ENCODE data around the gene ADGRG3. TPM values are rescaled to one million over a fixed set of nuclear protein-coding genes. Genes with fewer than 3 reads are reported as not detected.

The ADGRG3 gene
- total RNA-seq, 1 experiment from 2014 or later, result not detected

DNA sequence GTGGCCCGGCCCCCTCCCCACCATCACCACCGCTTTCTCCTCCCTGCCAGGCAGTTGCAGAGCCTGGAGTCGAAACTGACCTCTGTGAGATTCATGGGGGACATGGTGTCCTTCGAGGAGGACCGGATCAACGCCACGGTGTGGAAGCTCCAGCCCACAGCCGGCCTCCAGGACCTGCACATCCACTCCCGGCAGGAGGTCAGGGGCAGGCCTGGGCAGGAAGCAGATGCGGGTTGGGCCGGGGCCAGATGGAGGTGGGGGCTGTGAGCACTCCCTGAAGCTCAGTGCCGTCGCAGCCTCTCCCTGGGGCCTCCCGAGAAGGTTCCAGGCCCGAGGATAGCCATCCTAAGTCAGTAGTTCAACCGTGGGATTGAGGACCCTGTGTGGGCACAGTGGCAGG is 14.2 kb upstream of the ADGRG3 start (continued):
- TF ChIP-seq EZH2phosphoT487 (IDR thresholded peaks at IDR 0.05; ENCODE audit: borderline replicate concordance), result no peak
- TF ChIP-seq ZNF274 (IDR thresholded peaks at IDR 0.05; ENCODE audit: low read depth, low read length), result no peak
- TF ChIP-seq ATF3 (IDR thresholded peaks at IDR 0.05), result no peak

DNA sequence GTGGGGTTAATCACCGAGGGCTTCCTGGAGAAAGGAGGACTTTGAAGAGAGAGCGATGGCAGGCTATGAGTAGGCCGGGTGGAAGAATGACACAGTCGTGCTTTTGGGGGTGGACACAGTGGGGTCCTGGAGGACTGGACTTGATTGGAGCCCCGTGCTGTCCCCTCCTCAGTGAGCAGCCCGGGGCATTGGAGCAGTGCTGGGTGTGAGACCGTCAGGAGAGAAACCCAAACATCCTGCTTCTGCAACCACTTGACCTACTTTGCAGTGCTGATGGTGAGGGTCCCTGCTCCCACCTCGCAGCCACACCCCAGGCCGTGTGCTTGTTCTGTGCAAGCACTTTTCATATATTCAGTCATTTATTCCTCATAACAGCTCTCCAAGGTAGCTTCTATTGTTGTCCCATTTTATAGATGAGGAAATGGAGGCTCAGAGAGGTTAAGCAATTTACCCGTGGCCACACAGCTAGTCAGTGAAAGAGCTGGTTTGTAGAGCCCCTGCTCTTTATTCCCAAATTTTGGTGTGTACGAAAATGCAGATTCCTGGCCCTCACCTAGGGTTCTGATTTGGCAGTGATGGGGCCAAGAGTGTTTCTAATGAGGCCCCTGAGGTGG is 11.7 kb upstream of the ADGRG3 start:
- intact Hi-C loops (cut with micrococcal nuclease), result no loop called here
- RAD21 ChIA-PET (ENCODE audit: low non-redundant PET in 1 of 2, low total read pairs in 2 of 2, uncharacterized antibody in 2 of 2, unreplicated experiment in 2 of 2), result no interaction called here

More for the DNA sequence above, 11.7 kb upstream of the ADGRG3 start:
- ATAC-seq, result no peak
- Histone ChIP-seq H3K4me2 (ENCODE audit: low read length) (no peak overlapping the region), H3K27ac (ENCODE audit: low read depth, low read length) (no peak overlapping the region), H2AFZ (ENCODE audit: low read depth, low read length, poor library complexity, severe bottlenecking) (no peak overlapping the region), H3K36me3 (ENCODE audit: control insufficient read depth in 1 of 2, insufficient read depth in 2 of 2, low read length in 2 of 2) (no peaks in the 10 kb centered on the region), H3K79me2 (ENCODE audit: insufficient read depth, low read length) (no peaks in the 10 kb centered on the region), H3K9me3 (ENCODE audit: control insufficient read depth in 1 of 2, insufficient read depth in 1 of 2, low read depth in 1 of 2, low read length in 2 of 2) (no peaks in the 10 kb centered on the region), H3K9ac (ENCODE audit: low read length) (no peak overlapping the region), H3K27me3 (ENCODE audit: insufficient read depth, low read length) (no peaks in the 10 kb centered on the region), H3K4me3 (replicated peaks in 1 of 2; ENCODE audit: low read depth in 1 of 2, low read length in 2 of 2) (no peak overlapping the region), H3K4me1 (ENCODE audit: control insufficient read depth in 1 of 2, insufficient read depth in 2 of 2, low read length in 2 of 2) (no peaks in the 10 kb centered on the region), H3K9me2 (ENCODE audit: insufficient read depth) (no peaks in the 10 kb centered on the region), H4K20me1 (ENCODE audit: insufficient read depth) (no peaks in the 10 kb centered on the region)
- no TSS peak for BruUV-seq (replicated peaks)
- CTCF ChIA-PET, result no interaction called here
- POLR2A ChIA-PET, result no interaction called here
- no peak for DNase-seq (ENCODE audit: low read depth, low spot score)
- no peak for TF ChIP-seq POLR2A (IDR thresholded peaks at IDR 0.05; ENCODE audit: borderline replicate concordance, extremely low read depth, insufficient read depth, insufficient read length)
- TF ChIP-seq, protein P1, sequence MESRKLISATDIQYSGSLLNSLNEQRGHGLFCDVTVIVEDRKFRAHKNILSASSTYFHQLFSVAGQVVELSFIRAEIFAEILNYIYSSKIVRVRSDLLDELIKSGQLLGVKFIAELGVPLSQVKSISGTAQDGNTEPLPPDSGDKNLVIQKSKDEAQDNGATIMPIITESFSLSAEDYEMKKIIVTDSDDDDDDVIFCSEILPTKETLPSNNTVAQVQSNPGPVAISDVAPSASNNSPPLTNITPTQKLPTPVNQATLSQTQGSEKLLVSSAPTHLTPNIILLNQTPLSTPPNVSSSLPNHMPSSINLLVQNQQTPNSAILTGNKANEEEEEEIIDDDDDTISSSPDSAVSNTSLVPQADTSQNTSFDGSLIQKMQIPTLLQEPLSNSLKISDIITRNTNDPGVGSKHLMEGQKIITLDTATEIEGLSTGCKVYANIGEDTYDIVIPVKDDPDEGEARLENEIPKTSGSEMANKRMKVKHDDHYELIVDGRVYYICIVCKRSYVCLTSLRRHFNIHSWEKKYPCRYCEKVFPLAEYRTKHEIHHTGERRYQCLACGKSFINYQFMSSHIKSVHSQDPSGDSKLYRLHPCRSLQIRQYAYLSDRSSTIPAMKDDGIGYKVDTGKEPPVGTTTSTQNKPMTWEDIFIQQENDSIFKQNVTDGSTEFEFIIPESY (IDR thresholded peaks at IDR 0.05; ENCODE audit: extremely low read depth, insufficient replicate concordance, low read length), result no peak
- no peak for TF ChIP-seq POLR2AphosphoS5 (IDR thresholded peaks at IDR 0.05; ENCODE audit: low read depth, low read length)
- TF ChIP-seq RAD21 (IDR thresholded peaks at IDR 0.05; ENCODE audit: low read depth), result no peak
- no peak for TF ChIP-seq SP1 (IDR thresholded peaks at IDR 0.05; ENCODE audit: low read depth)
- TF ChIP-seq, protein P2, sequence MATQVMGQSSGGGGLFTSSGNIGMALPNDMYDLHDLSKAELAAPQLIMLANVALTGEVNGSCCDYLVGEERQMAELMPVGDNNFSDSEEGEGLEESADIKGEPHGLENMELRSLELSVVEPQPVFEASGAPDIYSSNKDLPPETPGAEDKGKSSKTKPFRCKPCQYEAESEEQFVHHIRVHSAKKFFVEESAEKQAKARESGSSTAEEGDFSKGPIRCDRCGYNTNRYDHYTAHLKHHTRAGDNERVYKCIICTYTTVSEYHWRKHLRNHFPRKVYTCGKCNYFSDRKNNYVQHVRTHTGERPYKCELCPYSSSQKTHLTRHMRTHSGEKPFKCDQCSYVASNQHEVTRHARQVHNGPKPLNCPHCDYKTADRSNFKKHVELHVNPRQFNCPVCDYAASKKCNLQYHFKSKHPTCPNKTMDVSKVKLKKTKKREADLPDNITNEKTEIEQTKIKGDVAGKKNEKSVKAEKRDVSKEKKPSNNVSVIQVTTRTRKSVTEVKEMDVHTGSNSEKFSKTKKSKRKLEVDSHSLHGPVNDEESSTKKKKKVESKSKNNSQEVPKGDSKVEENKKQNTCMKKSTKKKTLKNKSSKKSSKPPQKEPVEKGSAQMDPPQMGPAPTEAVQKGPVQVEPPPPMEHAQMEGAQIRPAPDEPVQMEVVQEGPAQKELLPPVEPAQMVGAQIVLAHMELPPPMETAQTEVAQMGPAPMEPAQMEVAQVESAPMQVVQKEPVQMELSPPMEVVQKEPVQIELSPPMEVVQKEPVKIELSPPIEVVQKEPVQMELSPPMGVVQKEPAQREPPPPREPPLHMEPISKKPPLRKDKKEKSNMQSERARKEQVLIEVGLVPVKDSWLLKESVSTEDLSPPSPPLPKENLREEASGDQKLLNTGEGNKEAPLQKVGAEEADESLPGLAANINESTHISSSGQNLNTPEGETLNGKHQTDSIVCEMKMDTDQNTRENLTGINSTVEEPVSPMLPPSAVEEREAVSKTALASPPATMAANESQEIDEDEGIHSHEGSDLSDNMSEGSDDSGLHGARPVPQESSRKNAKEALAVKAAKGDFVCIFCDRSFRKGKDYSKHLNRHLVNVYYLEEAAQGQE (IDR thresholded peaks at IDR 0.05; ENCODE audit: low read depth), result no peak
- no peak for TF ChIP-seq ATF3 (IDR thresholded peaks at IDR 0.05)
- no peak for TF ChIP-seq ELF1 (IDR thresholded peaks at IDR 0.05; ENCODE audit: borderline replicate concordance, low read depth)
- no peak for TF ChIP-seq JUND (IDR thresholded peaks at IDR 0.05)

All from HCT116 (cell line).